Astrocyte of the cerebellum (primary cell): ENCODE results near the gene MAPRE3.
A peak's percentile ranks its signal among the peaks of the same experiment; 100 is the strongest.

Experiments used
- DNase-seq: peaks from one replicate; pipeline ENCODE4 v3.0.0-alpha.2; 2011; ENCODE audit warnings: low read depth
- H3K4me3 ChIP-seq: 2 replicates; pipeline ENCODE4 v1.5.1; 2011; ENCODE audit warnings: mild to moderate bottlenecking, low read depth, low read length, moderate library complexity
- in situ Hi-C: cut with HindIII; loops from 2 replicates; pipeline ENCODE4 v1.10.0; 2017; ENCODE audit warnings: low sequenced_read_pairs
- TF ChIP-seq, protein P1 (sequence below): IDR thresholded peaks from 2 replicates; pipeline ENCODE4 v1.5.1; 2012; ENCODE audit warnings: low read length, low read depth, moderate library complexity, mild to moderate bottlenecking; ENCODE audit errors: missing control alignments

The MAPRE3 gene

DNA sequence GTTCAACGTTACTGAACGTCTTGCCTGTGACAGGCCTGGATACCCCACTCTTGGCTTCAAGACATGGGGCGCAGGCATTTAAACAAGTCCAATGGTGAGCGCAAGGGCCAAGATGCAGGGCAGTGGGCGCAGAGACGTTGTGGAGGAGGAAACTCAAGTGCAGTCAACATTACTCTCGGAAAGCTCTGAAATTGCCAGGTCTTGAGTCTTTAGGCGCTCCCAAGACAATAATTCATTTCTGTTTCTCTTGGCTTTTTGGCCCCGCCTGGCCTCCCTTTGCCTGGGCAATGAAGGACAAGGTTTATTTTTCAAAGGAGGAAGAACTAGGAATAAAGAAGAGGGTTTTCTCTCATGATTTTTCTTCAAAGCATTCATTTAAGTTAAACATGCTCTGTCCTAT is 49.0 kb downstream of the MAPRE3 start:
- DNase-seq, result no peak
- in situ Hi-C loops, result no loop called here
- TF ChIP-seq, protein P1, sequence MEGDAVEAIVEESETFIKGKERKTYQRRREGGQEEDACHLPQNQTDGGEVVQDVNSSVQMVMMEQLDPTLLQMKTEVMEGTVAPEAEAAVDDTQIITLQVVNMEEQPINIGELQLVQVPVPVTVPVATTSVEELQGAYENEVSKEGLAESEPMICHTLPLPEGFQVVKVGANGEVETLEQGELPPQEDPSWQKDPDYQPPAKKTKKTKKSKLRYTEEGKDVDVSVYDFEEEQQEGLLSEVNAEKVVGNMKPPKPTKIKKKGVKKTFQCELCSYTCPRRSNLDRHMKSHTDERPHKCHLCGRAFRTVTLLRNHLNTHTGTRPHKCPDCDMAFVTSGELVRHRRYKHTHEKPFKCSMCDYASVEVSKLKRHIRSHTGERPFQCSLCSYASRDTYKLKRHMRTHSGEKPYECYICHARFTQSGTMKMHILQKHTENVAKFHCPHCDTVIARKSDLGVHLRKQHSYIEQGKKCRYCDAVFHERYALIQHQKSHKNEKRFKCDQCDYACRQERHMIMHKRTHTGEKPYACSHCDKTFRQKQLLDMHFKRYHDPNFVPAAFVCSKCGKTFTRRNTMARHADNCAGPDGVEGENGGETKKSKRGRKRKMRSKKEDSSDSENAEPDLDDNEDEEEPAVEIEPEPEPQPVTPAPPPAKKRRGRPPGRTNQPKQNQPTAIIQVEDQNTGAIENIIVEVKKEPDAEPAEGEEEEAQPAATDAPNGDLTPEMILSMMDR, result no peak
- H3K4me3 ChIP-seq, result no peak overlapping the region

GRCh38 chr2:27019931-27020855 is 49.8 kb downstream of the MAPRE3 start:
- no peak for DNase-seq
- TF ChIP-seq, protein P1, result no peak
- H3K4me3 ChIP-seq, result no peak overlapping the region

GRCh38 chr2:27021253-27022049 is 51.0 kb downstream of the MAPRE3 start:
- TF ChIP-seq, protein P1, result no peak
- no peak for DNase-seq
- no peak overlapping the region for H3K4me3 ChIP-seq
- in situ Hi-C loops, result no loop called here

More at GRCh38 chr2:27019931-27020855, 49.8 kb downstream of the MAPRE3 start:
- in situ Hi-C loops, result no loop called here

DNA sequence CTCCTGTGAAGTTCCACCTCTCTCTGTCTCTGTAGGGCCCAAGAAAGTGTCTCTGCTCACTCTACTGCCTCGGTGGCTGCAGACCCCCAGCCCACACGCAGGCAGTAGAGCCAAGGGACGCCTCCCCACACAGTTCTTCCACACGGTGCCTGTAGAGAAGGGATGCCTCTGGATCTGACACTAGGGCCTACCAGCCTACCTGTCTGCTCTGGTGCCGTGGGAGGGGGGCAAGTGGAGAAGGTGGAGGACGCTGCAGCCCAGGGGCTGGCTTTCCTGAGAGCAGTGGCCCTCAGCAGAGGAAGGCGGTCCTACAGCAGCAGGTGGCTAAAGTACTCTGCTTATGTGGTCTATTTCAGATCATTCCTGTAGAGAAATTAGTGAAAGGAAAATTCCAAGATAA is 53.3 kb downstream of the MAPRE3 start:
- no peak for DNase-seq
- in situ Hi-C loops, result no loop called here
- no peak overlapping the region for H3K4me3 ChIP-seq
- TF ChIP-seq, protein P1, result no peak

GRCh38 chr2:27024188-27024587 is 53.8 kb downstream of the MAPRE3 start:
- no peak overlapping the region for H3K4me3 ChIP-seq
- TF ChIP-seq, protein P1, result peak; percentile 17
- in situ Hi-C loops, result no loop called here
- DNase-seq, result no peak

- no peak overlapping the region for H3K4me3 ChIP-seq
- TF ChIP-seq, protein P1, result no peak
- DNase-seq, result no peak
- in situ Hi-C loops, result no loop called here
Measured at GRCh38 chr2:27024812-27025211, 54.4 kb downstream of the MAPRE3 start.
